AG04450 (cell line): ENCODE data around the gene BAG3. TPM values are rescaled to one million over a fixed set of nuclear protein-coding genes. Genes with fewer than 3 reads are reported as not detected.

Experiments used
- CTCF ChIA-PET: fragments of 300-600, 350-600 bp; formaldehyde crosslinking; extraction: SDS; loops from one replicate; lab custom pipeline; 2022; ENCODE audit warnings: antibody characterized with exemption, inconsistent platforms; lab: Charles Lee
- POLR2A ChIA-PET: fragments of 350-600 bp; formaldehyde crosslinking; extraction: SDS; loops from one replicate; lab custom pipeline; 2021; ENCODE audit warnings: antibody characterized with exemption, inconsistent platforms; lab: Yijun Ruan, JAX
- DNase-seq: peaks from one replicate; pipeline ENCODE4 v3.0.0-alpha.2; 2011; ENCODE audit warnings: low read depth, low spot score
- H3K27ac ChIP-seq: one replicate; pipeline ENCODE4 v1.5.1; 2012; ENCODE audit warnings: low read depth, low read length, control low read depth
- H3K27me3 ChIP-seq: one replicate; pipeline ENCODE4 v1.6.0; 2012; ENCODE audit warnings: low read length; ENCODE audit not compliant: control insufficient read depth, insufficient read depth
- H3K4me3 ChIP-seq: 2 replicates; pipeline ENCODE4 v1.5.1; 2011; ENCODE audit warnings: mild to moderate bottlenecking, low read depth, low read length, control low read depth
- H3K9me3 ChIP-seq: 2 replicates; pipeline ENCODE4 v1.5.1; 2012; ENCODE audit warnings: low read length; ENCODE audit not compliant: control insufficient read depth, insufficient read depth
- CTCF ChIP-seq: IDR thresholded peaks from 2 replicates; pipeline ENCODE4 v1.5.1; 2011; ENCODE audit warnings: low read depth, low read length, control low read depth, inconsistent platforms
- polyA plus RNA-seq: library from polyadenylated mRNA; depleted of rRNA; stranded (reverse); fragments of >200 nt; gene quantifications from 2 replicates; pipeline ENCODE4 v1.2.3, GENCODE V29; 2011; rRNA removed

Gene BAG3
- polyA plus RNA-seq, 1 experiment = 12.7 TPM

GRCh38 chr10:119726676-119727261, 75.6 kb downstream of the BAG3 start:
- ChIA-PET CTCF (interaction anchor here (0.6 to 4.2 kb wide), 5 partner anchors 10 to 133 kb away, joined by 3 to 23 read pairs (median 8); no protein-coding TSS in a partner anchor), POLR2A (interaction anchor here (1.0 to 1.3 kb wide), 2 partner anchors 35 to 40 kb away, joined by 3 to 5 read pairs; no protein-coding TSS in a partner anchor)
- Histone ChIP-seq H3K27ac (no peak overlapping the region), H3K9me3 (no peaks in the 10 kb centered on the region), H3K4me3 (peak overlapping the region; percentile 71), H3K27me3 (no peaks in the 10 kb centered on the region)
- no peak for TF ChIP-seq CTCF
- DNase-seq = no peak

Other genes with a start within 250 kb of the BAG3 start
- 174 and 219 TPM in 2 replicates for gene RGS10, start 108.7 kb upstream of the BAG3 start, polyA plus RNA-seq
- 86.0 and 113 TPM in 2 replicates for gene TIAL1, start 54.4 kb upstream of the BAG3 start, polyA plus RNA-seq
- gene INPP5F, start 74.7 kb downstream of the BAG3 start, polyA plus RNA-seq = 21.8 and 22.3 TPM in 2 replicates
- 51.6 and 61.4 TPM in 2 replicates for gene MCMBP, start 221.5 kb downstream of the BAG3 start, polyA plus RNA-seq
- 54.9 and 62.8 TPM in 2 replicates for gene SEC23IP, start 241.3 kb downstream of the BAG3 start, polyA plus RNA-seq